ENCODE measurements around the gene FTO. TPM values are rescaled to one million over a fixed set of nuclear protein-coding genes. Genes with fewer than 3 reads are reported as not detected.

The FTO gene
- total RNA-seq, 2 donors from 2014 or later, result 44.0 to 51.5 TPM

- H3K27ac Mint-ChIP-seq, result no peak overlapping the region
- ATAC-seq (replicated peaks in 1 of 2) (no peak), DNase-seq (no peak)
- no peaks in the 10 kb centered on the region for H3K27me3 Mint-ChIP-seq (ENCODE audit: low read depth)
- H3K36me3 Mint-ChIP-seq (ENCODE audit: insufficient read depth in 2 of 2), result peaks cover 0 to 2% of the 10 kb centered on the region in 2 donors
- peaks cover 7% of the 10 kb centered on the region for H3K4me1 Mint-ChIP-seq (ENCODE audit: low read depth)
- H3K9me3 Mint-ChIP-seq, result no peaks in the 10 kb centered on the region
- no peak overlapping the region for H3K4me3 Mint-ChIP-seq
Observed at GRCh38 chr16:53944025-53944424, 240.1 kb downstream of the FTO start.

GRCh38 chr16:53945996-53946395, 242.0 kb downstream of the FTO start:
- H3K27me3 Mint-ChIP-seq (ENCODE audit: low read depth), result no peaks in the 10 kb centered on the region
- DNase-seq (no peak), ATAC-seq (replicated peaks in 1 of 2) (peak in 1 of 2 donors; percentile 60)
- peaks cover 7% of the 10 kb centered on the region for H3K4me1 Mint-ChIP-seq (ENCODE audit: low read depth)
- no peaks in the 10 kb centered on the region for H3K9me3 Mint-ChIP-seq
- no peak overlapping the region for H3K27ac Mint-ChIP-seq
- H3K4me3 Mint-ChIP-seq, result no peak overlapping the region
- H3K36me3 Mint-ChIP-seq (ENCODE audit: insufficient read depth in 2 of 2), result no peaks in the 10 kb centered on the region

- Mint-ChIP-seq H3K27ac (no peak overlapping the region), H3K4me3 (no peak overlapping the region), H3K27me3 (ENCODE audit: low read depth) (no peaks in the 10 kb centered on the region), H3K4me1 (ENCODE audit: low read depth) (peaks cover 14% of the 10 kb centered on the region), H3K36me3 (ENCODE audit: insufficient read depth in 2 of 2) (no peaks in the 10 kb centered on the region), H3K9me3 (no peaks in the 10 kb centered on the region)
- no peak for DNase-seq
- ATAC-seq (replicated peaks in 1 of 2), result no peak
Observed at GRCh38 chr16:53946746-53947386, 242.9 kb downstream of the FTO start.

GRCh38 chr16:53947642-53948041, 243.7 kb downstream of the FTO start:
- Mint-ChIP-seq H3K36me3 (ENCODE audit: insufficient read depth in 2 of 2) (no peaks in the 10 kb centered on the region), H3K4me3 (no peak overlapping the region), H3K4me1 (ENCODE audit: low read depth) (peaks cover 22% of the 10 kb centered on the region), H3K9me3 (no peaks in the 10 kb centered on the region), H3K27ac (no peak overlapping the region), H3K27me3 (ENCODE audit: low read depth) (no peaks in the 10 kb centered on the region)
- ATAC-seq (replicated peaks in 1 of 2), result no peak
- no peak for DNase-seq

GRCh38 chr16:53948326-53948725, 244.4 kb downstream of the FTO start:
- Mint-ChIP-seq H3K36me3 (ENCODE audit: insufficient read depth in 2 of 2) (no peaks in the 10 kb centered on the region), H3K4me1 (ENCODE audit: low read depth) (peaks cover 27% of the 10 kb centered on the region), H3K4me3 (no peak overlapping the region), H3K27me3 (ENCODE audit: low read depth) (no peaks in the 10 kb centered on the region), H3K27ac (no peak overlapping the region), H3K9me3 (no peaks in the 10 kb centered on the region)
- no peak for DNase-seq
- no peak for ATAC-seq (replicated peaks in 1 of 2)

GRCh38 chr16:53948734-53949430, 244.9 kb downstream of the FTO start:
- Mint-ChIP-seq H3K4me1 (ENCODE audit: low read depth) (peaks cover 27% of the 10 kb centered on the region), H3K9me3 (no peaks in the 10 kb centered on the region), H3K27ac (no peak overlapping the region), H3K36me3 (ENCODE audit: insufficient read depth in 2 of 2) (no peaks in the 10 kb centered on the region), H3K27me3 (ENCODE audit: low read depth) (no peaks in the 10 kb centered on the region), H3K4me3 (no peak overlapping the region)
- no peak for DNase-seq
- ATAC-seq (replicated peaks in 1 of 2), result no peak

- Mint-ChIP-seq H3K9me3 (no peaks in the 10 kb centered on the region), H3K4me1 (ENCODE audit: low read depth) (peaks cover 27% of the 10 kb centered on the region), H3K4me3 (no peak overlapping the region), H3K36me3 (ENCODE audit: insufficient read depth in 2 of 2) (no peaks in the 10 kb centered on the region), H3K27ac (no peak overlapping the region), H3K27me3 (ENCODE audit: low read depth) (no peaks in the 10 kb centered on the region)
- DNase-seq (no peak), ATAC-seq (replicated peaks in 1 of 2) (no peak)
Observed at GRCh38 chr16:53949715-53950410, 245.9 kb downstream of the FTO start.

- peaks cover 27% of the 10 kb centered on the region for H3K4me1 Mint-ChIP-seq (ENCODE audit: low read depth)
- H3K27ac Mint-ChIP-seq, result no peak overlapping the region
- no peak for ATAC-seq (replicated peaks in 1 of 2)
- H3K27me3 Mint-ChIP-seq (ENCODE audit: low read depth), result no peaks in the 10 kb centered on the region
- DNase-seq, result no peak
- no peaks in the 10 kb centered on the region for H3K36me3 Mint-ChIP-seq (ENCODE audit: insufficient read depth in 2 of 2)
- no peaks in the 10 kb centered on the region for H3K9me3 Mint-ChIP-seq
- no peak overlapping the region for H3K4me3 Mint-ChIP-seq
Observed at GRCh38 chr16:53950677-53951076, 246.7 kb downstream of the FTO start.

- DNase-seq (no peak), ATAC-seq (replicated peaks in 1 of 2) (peak; percentile 58 to 69)
- Mint-ChIP-seq H3K27me3 (ENCODE audit: low read depth) (no peaks in the 10 kb centered on the region), H3K4me3 (peak overlapping the region; percentile 50 to 80), H3K9me3 (no peaks in the 10 kb centered on the region), H3K27ac (peak overlapping the region; percentile 79), H3K36me3 (ENCODE audit: insufficient read depth in 2 of 2) (no peaks in the 10 kb centered on the region), H3K4me1 (ENCODE audit: low read depth) (peaks cover 26% of the 10 kb centered on the region)
Observed at GRCh38 chr16:53952215-53953208, 248.6 kb downstream of the FTO start.

GRCh38 chr16:53953336-53953735, 249.4 kb downstream of the FTO start:
- no peaks in the 10 kb centered on the region for H3K27me3 Mint-ChIP-seq (ENCODE audit: low read depth)
- H3K4me3 Mint-ChIP-seq, result no peak overlapping the region
- no peaks in the 10 kb centered on the region for H3K9me3 Mint-ChIP-seq
- DNase-seq (no peak), ATAC-seq (replicated peaks in 1 of 2) (no peak)
- H3K27ac Mint-ChIP-seq, result no peak overlapping the region
- H3K36me3 Mint-ChIP-seq (ENCODE audit: insufficient read depth in 2 of 2), result no peaks in the 10 kb centered on the region
- peaks cover 20% of the 10 kb centered on the region for H3K4me1 Mint-ChIP-seq (ENCODE audit: low read depth)

- DNase-seq (no peak), ATAC-seq (replicated peaks in 1 of 2) (no peak)
- peak overlapping the region; percentile 0 for H3K27ac Mint-ChIP-seq
- H3K9me3 Mint-ChIP-seq, result no peaks in the 10 kb centered on the region
- H3K4me1 Mint-ChIP-seq (ENCODE audit: low read depth), result peaks cover 20% of the 10 kb centered on the region
- no peaks in the 10 kb centered on the region for H3K36me3 Mint-ChIP-seq (ENCODE audit: insufficient read depth in 2 of 2)
- no peak overlapping the region for H3K4me3 Mint-ChIP-seq
- H3K27me3 Mint-ChIP-seq (ENCODE audit: low read depth), result no peaks in the 10 kb centered on the region
Observed at GRCh38 chr16:53955221-53955875, 251.4 kb downstream of the FTO start.

- Mint-ChIP-seq H3K4me1 (ENCODE audit: low read depth) (peaks cover 7% of the 10 kb centered on the region), H3K36me3 (ENCODE audit: insufficient read depth in 2 of 2) (no peaks in the 10 kb centered on the region), H3K4me3 (no peak overlapping the region), H3K9me3 (no peaks in the 10 kb centered on the region), H3K27ac (no peak overlapping the region), H3K27me3 (ENCODE audit: low read depth) (no peaks in the 10 kb centered on the region)
- no peak for DNase-seq
- no peak for ATAC-seq (replicated peaks in 1 of 2)
Observed at GRCh38 chr16:53958341-53958880, 254.5 kb downstream of the FTO start.
